NT2/D1 (cell line): ENCODE measurements around the gene HMX1.

ENCODE experiments used
- SUZ12 ChIP-seq: IDR thresholded peaks from 2 replicates; pipeline ENCODE4 v1.6.1; 2011; ENCODE audit not compliant: insufficient read length, insufficient read depth; ENCODE audit errors: extremely low read depth
- YY1 ChIP-seq: IDR thresholded peaks from 2 replicates; pipeline ENCODE4 v1.6.1; 2011; ENCODE audit not compliant: insufficient read length, insufficient read depth
- ZNF274 ChIP-seq: IDR thresholded peaks from 2 replicates; pipeline ENCODE4 v1.6.1; 2011; ENCODE audit warnings: mild to moderate bottlenecking, low read depth, low read length

DNA sequence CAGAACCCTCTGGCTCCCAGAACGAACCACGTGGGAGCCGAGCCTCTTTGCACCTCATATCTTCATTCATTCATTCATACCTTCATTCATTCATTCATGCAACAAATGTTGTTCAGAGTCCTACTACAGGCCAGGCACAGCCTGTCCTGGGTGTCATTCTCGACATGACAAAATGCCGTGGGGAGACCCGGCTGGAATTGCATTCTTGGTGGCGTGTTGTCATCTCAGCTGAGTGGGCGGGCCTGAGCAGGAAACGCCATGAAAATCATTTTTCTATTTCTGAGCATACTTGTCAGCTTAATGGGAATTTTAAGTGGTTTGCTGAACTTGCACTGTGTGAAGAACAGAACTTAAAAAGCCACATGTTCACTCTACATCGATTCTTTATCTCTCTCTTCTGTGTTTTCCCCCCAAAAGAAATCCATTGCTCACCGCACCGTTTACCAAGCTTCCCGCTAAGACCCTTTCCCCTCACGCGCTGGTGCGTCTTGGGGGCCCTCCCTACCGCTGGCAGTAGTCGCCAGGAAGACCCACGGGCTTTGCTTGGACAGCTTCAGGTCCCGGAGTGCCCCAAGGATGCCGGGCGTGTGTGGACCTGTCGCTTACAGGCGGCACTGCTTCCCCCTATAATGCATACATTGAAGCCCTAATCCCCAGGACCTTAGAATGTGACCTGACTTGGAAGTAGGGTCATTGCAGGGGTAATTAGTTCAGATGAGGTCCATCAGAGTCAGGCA, 41.6 kb upstream of the HMX1 start:
- TF ChIP-seq YY1 = no peak
- no peak for TF ChIP-seq SUZ12
- TF ChIP-seq ZNF274 = no peak
